Measurements from ENCODE around the gene PTH. TPM values are rescaled to one million over a fixed set of nuclear protein-coding genes. Genes with fewer than 3 reads are reported as not detected.

The PTH gene
- not detected for total RNA-seq

DNA sequence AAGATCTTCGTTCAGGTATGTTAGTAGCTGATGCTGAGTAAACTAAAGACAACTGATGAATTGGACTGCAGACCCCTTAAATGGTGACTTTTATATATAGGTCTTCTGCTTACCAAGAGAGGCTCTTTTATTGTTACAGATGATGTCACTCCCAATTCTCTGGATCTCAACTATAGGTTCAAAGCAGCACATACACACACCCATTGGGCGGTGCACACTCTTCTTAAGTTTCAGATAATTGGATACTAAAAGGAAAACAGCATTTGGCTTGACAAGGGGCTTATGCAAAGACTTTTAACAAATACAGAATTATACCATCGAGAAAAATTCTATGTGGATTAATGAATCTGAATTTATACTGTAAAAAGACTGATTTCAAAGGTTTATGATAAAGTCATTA lies at the start of gene PTH:
TSS of gene PTH (minus strand) at position 69 of the 400 bp plus-strand sequence. CDS start 3,142 bp downstream, outside the sequence.
- H3K36me3 ChIP-seq, result no peaks in the 10 kb centered on the region
- DNase-seq (ENCODE audit: low spot score), result no peak
- no peaks in the 10 kb centered on the region for H3K9me3 ChIP-seq
- TF ChIP-seq, protein P1, sequence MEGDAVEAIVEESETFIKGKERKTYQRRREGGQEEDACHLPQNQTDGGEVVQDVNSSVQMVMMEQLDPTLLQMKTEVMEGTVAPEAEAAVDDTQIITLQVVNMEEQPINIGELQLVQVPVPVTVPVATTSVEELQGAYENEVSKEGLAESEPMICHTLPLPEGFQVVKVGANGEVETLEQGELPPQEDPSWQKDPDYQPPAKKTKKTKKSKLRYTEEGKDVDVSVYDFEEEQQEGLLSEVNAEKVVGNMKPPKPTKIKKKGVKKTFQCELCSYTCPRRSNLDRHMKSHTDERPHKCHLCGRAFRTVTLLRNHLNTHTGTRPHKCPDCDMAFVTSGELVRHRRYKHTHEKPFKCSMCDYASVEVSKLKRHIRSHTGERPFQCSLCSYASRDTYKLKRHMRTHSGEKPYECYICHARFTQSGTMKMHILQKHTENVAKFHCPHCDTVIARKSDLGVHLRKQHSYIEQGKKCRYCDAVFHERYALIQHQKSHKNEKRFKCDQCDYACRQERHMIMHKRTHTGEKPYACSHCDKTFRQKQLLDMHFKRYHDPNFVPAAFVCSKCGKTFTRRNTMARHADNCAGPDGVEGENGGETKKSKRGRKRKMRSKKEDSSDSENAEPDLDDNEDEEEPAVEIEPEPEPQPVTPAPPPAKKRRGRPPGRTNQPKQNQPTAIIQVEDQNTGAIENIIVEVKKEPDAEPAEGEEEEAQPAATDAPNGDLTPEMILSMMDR (IDR thresholded peaks at IDR 0.05), result no peak
- no peaks in the 10 kb centered on the region for H3K27me3 ChIP-seq
- no peaks in the 10 kb centered on the region for H3K4me1 ChIP-seq
- H3K27ac ChIP-seq, result no peak within 1 kb of the TSS
- H3K4me3 ChIP-seq, result no peak within 1 kb of the TSS

DNA sequence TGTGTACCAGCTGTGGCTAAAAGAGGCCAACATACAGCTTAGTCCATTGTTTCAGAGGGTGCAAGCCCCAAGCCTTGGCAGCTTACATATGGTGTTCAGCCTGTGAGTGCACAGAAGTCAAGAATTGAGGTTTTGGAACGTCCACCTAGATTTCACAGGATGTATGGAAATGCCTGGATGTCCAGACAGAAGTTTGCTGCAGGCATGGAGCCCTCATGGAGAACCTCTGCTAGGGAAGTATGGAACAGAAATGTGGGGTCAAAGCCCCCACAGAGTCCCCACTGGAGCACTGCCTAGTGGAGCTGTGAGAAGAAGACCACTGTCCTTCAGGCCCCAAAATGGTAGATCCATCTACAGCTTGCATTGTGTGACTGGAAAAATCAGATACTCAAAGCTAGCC lies 42.2 kb upstream of the PTH start:
- Histone ChIP-seq H3K4me1 (no peaks in the 10 kb centered on the region), H3K9me3 (peaks cover 0 to 7% of the 10 kb centered on the region in 2 donors), H3K4me3 (no peak overlapping the region), H3K27ac (no peak overlapping the region), H3K36me3 (no peaks in the 10 kb centered on the region), H3K27me3 (no peaks in the 10 kb centered on the region)
- no peak for DNase-seq (ENCODE audit: low spot score)
- TF ChIP-seq, protein P1 (IDR thresholded peaks at IDR 0.05), result no peak

DNA sequence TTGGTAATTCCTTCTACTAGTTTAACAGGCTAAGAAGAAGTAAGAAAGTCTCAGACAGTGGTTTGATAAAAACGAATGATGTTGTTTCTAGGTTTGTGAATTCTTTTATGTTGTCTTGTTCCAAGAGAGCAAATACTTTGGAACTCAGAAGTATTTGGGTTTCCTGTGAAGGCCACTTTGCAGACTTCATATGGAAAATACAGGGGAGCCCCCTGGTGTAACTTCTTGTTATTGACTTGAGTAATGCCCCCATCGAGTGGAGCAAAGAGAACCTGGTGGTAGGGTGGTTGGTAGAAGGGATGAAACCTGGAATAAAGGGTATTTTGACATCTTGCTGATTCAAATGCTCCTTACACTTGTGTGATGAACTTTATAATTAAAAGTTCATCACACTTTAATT lies 40.0 kb upstream of the PTH start:
- H3K27ac ChIP-seq, result no peak overlapping the region
- no peak for DNase-seq (ENCODE audit: low spot score)
- H3K4me1 ChIP-seq, result no peaks in the 10 kb centered on the region
- no peaks in the 10 kb centered on the region for H3K27me3 ChIP-seq
- H3K9me3 ChIP-seq, result peaks cover 0 to 7% of the 10 kb centered on the region in 2 donors
- no peak overlapping the region for H3K4me3 ChIP-seq
- H3K36me3 ChIP-seq, result no peaks in the 10 kb centered on the region
- TF ChIP-seq, protein P1 (IDR thresholded peaks at IDR 0.05), result no peak

DNA sequence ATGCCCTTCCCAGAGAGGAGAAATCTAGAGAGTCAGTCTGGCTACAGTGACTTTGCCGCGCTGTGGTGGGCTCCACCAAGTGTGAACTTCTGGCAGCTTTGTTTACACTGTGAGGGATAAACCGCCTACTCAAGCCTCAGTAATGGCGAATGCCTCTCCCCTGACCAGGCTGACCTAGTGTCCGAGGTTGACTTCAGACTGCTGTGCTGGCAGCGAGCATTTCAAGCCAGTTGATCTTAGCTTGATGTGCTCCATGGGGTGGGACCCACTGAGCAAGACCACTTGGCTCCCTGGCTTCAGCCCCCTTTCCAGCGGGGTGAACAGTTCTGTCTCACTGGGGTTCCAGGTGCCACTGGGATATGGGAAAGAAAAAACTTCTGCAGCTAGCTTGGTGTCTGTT lies 38.6 kb upstream of the PTH start:
- TF ChIP-seq, protein P1 (IDR thresholded peaks at IDR 0.05), result no peak
- Histone ChIP-seq H3K27ac (no peak overlapping the region), H3K27me3 (no peaks in the 10 kb centered on the region), H3K9me3 (peaks cover 0 to 7% of the 10 kb centered on the region in 2 donors), H3K36me3 (no peaks in the 10 kb centered on the region), H3K4me1 (no peaks in the 10 kb centered on the region), H3K4me3 (no peak overlapping the region)
- DNase-seq (ENCODE audit: low spot score), result no peak

DNA sequence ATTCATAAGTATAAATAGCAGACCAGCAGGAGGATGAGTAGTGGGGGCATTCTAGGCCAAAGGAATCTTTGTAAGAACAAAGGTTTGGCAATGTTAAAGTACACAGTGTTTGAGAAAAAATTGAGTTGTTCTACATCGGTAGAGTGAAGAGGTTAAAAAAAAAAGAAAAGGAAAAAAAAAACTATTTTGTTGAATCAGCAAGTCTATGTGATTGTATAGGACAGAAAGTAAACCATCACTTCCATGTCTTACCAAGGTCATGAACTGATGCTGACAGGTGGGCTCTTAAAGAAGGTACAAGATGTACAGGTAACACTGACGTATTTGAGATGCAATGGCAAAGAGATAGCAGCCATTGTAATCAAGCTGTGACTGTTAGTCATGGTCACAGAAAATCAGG lies 29.5 kb upstream of the PTH start:
- Histone ChIP-seq H3K27me3 (no peaks in the 10 kb centered on the region), H3K36me3 (no peaks in the 10 kb centered on the region), H3K4me1 (no peaks in the 10 kb centered on the region), H3K9me3 (peaks cover 0 to 4% of the 10 kb centered on the region in 2 donors), H3K4me3 (no peak overlapping the region), H3K27ac (no peak overlapping the region)
- no peak for DNase-seq (ENCODE audit: low spot score)
- TF ChIP-seq, protein P1 (IDR thresholded peaks at IDR 0.05), result no peak

DNA sequence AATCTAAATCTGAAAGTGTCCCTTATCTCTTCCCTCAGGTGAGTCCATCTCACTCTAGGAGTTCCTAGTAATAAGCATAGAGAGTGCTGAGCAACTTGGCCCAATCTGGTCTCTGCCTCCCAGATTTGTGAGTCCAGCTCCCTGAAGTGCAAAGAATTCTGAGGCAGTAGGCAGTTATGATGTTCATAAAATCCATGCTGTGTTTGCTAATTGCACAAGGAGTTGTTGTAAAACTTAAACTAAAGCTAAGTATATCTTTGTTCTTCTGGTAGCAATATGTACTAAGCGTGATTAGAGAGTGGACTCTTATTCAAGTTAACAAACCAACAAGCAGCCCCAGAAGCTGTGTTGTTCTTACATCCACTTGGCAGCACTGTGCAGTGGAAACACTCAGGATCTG lies 7.6 kb upstream of the PTH start:
- no peak for DNase-seq (ENCODE audit: low spot score)
- TF ChIP-seq, protein P1 (IDR thresholded peaks at IDR 0.05), result no peak

More for the DNA sequence above, 7.6 kb upstream of the PTH start:
- H3K27me3 ChIP-seq, result no peaks in the 10 kb centered on the region
- no peak overlapping the region for H3K27ac ChIP-seq
- H3K36me3 ChIP-seq, result no peaks in the 10 kb centered on the region
- H3K4me1 ChIP-seq, result no peaks in the 10 kb centered on the region
- H3K9me3 ChIP-seq, result no peaks in the 10 kb centered on the region
- no peak overlapping the region for H3K4me3 ChIP-seq

All from right atrium auricular region (tissue), 2 donors.